A673 (cell line): ENCODE data around the gene NOTCH2NLA. TPM values are rescaled to one million over a fixed set of nuclear protein-coding genes. Genes with fewer than 3 reads are reported as not detected.
"Not testable (repeated sequence)": the region's sequence is repeated elsewhere in the genome, so short reads cannot be mapped to it uniquely, and the experiment has no call there.

Experiments used
- BruUV-seq: library from RNA; stranded (reverse); fragments of 400-500 nt; replicated peaks from 2 replicates; lab custom pipeline; 2021; lab: Mats Ljungman, UMichigan
- CTCF ChIA-PET: fragments of 300-600 bp; sonication (Branson Sonifier 250); formaldehyde crosslinking; loops from one replicate; lab custom pipeline; 2022; ENCODE audit warnings: antibody characterized with exemption; lab: Charles Lee
- POLR2A ChIA-PET: fragments of 300-600 bp; sonication (Branson Sonifier 250); formaldehyde crosslinking; loops from one replicate; lab custom pipeline; 2022; ENCODE audit warnings: antibody characterized with exemption; ENCODE audit not compliant: low non-redundant PET; lab: Charles Lee
- DNase-seq: peaks from one replicate; pipeline ENCODE4 v3.0.0-alpha.2; 2015; ENCODE audit warnings: low spot score
- H3K27ac ChIP-seq: fragments of 200-600 bp; sonication (generic); 2 replicates; pipeline ENCODE4 v1.5.1; 2016; ENCODE audit warnings: mixed run types, low read depth, mild to moderate bottlenecking, mixed read lengths, antibody characterized with exemption, low read length; ENCODE audit not compliant: poor library complexity, severe bottlenecking
- H3K27me3 ChIP-seq: fragments of 200-600 bp; sonication (generic); replicated peaks from 2 replicates; pipeline ENCODE4 v1.6.1; 2017; ENCODE audit warnings: mixed run types, low read depth, mild to moderate bottlenecking, mixed read lengths, antibody characterized with exemption, low read length; ENCODE audit not compliant: insufficient read depth, poor library complexity
- H3K36me3 ChIP-seq: fragments of 200-600 bp; sonication (generic); 2 replicates; pipeline ENCODE4 v1.6.1; 2016; ENCODE audit warnings: mixed run types, mild to moderate bottlenecking, mixed read lengths, antibody characterized with exemption, low read length; ENCODE audit not compliant: insufficient read depth, poor library complexity, severe bottlenecking
- H3K4me1 ChIP-seq: fragments of 200-600 bp; sonication (generic); 2 replicates; pipeline ENCODE4 v1.6.1; 2017; ENCODE audit warnings: mixed run types, mild to moderate bottlenecking, mixed read lengths, antibody characterized with exemption, low read length; ENCODE audit not compliant: insufficient read depth, poor library complexity, severe bottlenecking
- H3K4me3 ChIP-seq: fragments of 200-600 bp; sonication (generic); 2 replicates; pipeline ENCODE4 v1.5.1; 2016; ENCODE audit warnings: low read depth, mixed run types, mild to moderate bottlenecking, mixed read lengths, low read length; ENCODE audit not compliant: poor library complexity, severe bottlenecking
- H3K9me3 ChIP-seq: fragments of 200-600 bp; sonication (generic); 2 replicates; pipeline ENCODE4 v1.6.1; 2016; ENCODE audit warnings: mixed run types, low read depth, mild to moderate bottlenecking, mixed read lengths, antibody characterized with exemption, low read length; ENCODE audit not compliant: poor library complexity, severe bottlenecking
- intact Hi-C: fragments of 100-400 bp; cut with micrococcal nuclease; formaldehyde crosslinking; loops from one replicate; pipeline ENCODE4 v1.10.0; 2022; ENCODE audit not compliant: unreplicated experiment
- total RNA-seq: library from RNA; stranded (reverse); gene quantifications from 2 replicates; pipeline ENCODE4 v1.2.3, GENCODE V29; 2021

The NOTCH2NLA gene
- total RNA-seq, 1 experiment from 2014 or later: 35.2 TPM

DNA sequence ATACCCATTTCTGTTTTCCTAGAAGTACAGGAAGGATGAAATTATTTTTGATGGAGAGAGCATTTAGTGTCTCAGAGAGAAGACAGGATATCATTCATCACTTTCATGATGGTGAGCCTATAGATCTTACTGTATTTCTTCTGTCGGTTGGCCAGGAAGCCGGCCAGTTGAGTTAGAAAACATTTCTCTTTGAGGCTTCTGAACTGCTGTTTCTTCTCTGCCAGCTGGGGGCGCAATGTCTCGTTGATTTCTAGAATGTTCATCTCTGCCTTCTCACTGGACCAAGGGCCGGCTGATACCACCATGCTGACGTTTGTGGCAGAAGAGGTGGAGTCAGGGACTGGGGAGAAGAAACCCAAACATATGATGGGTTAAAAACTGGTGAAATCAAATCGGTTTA is 84.4 kb downstream of the NOTCH2NLA start, which contains the start of gene NBPF10:
Gene NBPF10, minus strand, starts transcription at position 340 of the 400 bp plus-strand sequence. Its CDS starts 35 bp downstream, at position 305.
- H3K27me3 ChIP-seq, H3K9me3 ChIP-seq, POLR2A ChIA-PET, H3K27ac ChIP-seq, H3K4me1 ChIP-seq, H3K4me3 ChIP-seq, H3K36me3 ChIP-seq, CTCF ChIA-PET, DNase-seq, intact Hi-C loops, BruUV-seq: not testable (repeated sequence)

Other genes starting within 250 kb of the NOTCH2NLA start
- gene TXNIP, start 232.4 kb downstream of the NOTCH2NLA start, total RNA-seq: 27.3 and 36.4 TPM in 2 replicates
- gene HJV, start 207.3 kb downstream of the NOTCH2NLA start, total RNA-seq: 0.24 and 0.31 TPM in 2 replicates
- gene NBPF10, start 84.2 kb downstream of the NOTCH2NLA start, total RNA-seq: 2.9 and 3.5 TPM in 2 replicates